ENCODE measurements around the gene ALDH3B1.

ALDH3B1 gene

GRCh38 chr11:68047437-68048290 lies 37.5 kb downstream of the ALDH3B1 start:
- DNase-seq: no peak

- DNase-seq: no peak
These were observed 38.8 kb downstream of the ALDH3B1 start for GRCh38 chr11:68048681-68049508.

DNA sequence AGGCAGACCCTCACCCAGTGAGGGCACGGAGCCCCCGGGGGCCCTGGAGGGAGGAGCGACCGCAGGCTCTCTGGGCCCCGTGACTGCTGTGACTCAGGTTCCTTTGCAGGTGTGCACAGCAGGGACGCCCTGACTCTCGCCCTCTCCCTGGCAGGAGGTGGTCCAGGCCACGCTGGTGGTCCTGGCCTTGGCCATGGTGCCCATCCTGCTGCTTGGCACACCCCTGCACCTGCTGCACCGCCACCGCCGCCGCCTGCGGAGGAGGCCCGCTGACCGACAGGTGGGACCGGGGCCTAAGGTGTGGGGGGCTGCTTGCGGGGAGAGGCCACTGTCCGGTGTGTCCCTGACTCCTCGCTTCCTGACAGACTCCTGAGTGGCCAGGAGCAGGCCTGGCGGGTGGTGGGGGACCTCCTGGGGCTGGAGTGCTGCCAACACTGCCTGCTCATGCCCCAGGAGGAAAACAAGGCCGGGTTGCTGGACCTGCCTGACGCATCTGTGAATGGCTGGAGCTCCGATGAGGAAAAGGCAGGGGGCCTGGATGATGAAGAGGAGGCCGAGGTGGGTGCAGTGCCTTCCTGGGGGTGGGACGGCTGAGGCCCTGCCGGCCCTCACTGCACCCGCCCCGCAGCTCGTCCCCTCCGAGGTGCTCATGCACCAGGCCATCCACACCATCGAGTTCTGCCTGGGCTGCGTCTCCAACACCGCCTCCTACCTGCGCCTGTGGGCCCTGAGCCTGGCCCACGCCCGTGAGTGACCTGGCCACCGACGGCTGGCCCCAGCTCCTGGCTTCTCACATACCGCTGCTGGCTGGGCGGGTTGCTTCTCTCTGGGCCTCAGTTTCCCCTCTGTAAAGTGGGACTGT lies 39.6 kb downstream of the ALDH3B1 start:
- DNase-seq: no peak

DNA sequence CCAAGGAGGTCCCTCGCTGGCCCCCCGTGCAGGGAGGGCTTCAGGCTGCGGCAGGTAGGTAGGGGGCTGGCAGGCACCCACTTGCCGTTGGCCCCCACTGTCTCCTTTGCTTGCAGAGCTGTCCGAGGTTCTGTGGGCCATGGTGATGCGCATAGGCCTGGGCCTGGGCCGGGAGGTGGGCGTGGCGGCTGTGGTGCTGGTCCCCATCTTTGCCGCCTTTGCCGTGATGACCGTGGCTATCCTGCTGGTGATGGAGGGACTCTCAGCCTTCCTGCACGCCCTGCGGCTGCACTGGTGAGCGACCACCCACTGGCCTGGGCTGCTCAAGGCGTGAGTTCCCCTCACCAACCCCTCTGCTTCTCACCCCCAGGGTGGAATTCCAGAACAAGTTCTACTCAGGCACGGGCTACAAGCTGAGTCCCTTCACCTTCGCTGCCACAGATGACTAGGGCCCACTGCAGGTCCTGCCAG lies 40.3 kb downstream of the ALDH3B1 start:
- no peak for DNase-seq

- DNase-seq: no peak
These were observed 41.3 kb downstream of the ALDH3B1 start for GRCh38 chr11:68051191-68052136.

- DNase-seq: no peak
These were observed 42.2 kb downstream of the ALDH3B1 start for GRCh38 chr11:68052137-68052873.

- no peak for DNase-seq
These were observed 43.0 kb downstream of the ALDH3B1 start for GRCh38 chr11:68053117-68053516.

GRCh38 chr11:68053981-68054812 lies 44.1 kb downstream of the ALDH3B1 start:
- no peak for DNase-seq

- no peak for DNase-seq
These were observed 46.5 kb downstream of the ALDH3B1 start for GRCh38 chr11:68056317-68057285.

- no peak for DNase-seq
These were observed 47.7 kb downstream of the ALDH3B1 start for GRCh38 chr11:68057807-68058206.

- peak; percentile 20 for DNase-seq
These were observed 51.4 kb downstream of the ALDH3B1 start for GRCh38 chr11:68061508-68061907.

GRCh38 chr11:68064926-68065325 lies 54.8 kb downstream of the ALDH3B1 start:
- DNase-seq: peak; percentile 25

DNA sequence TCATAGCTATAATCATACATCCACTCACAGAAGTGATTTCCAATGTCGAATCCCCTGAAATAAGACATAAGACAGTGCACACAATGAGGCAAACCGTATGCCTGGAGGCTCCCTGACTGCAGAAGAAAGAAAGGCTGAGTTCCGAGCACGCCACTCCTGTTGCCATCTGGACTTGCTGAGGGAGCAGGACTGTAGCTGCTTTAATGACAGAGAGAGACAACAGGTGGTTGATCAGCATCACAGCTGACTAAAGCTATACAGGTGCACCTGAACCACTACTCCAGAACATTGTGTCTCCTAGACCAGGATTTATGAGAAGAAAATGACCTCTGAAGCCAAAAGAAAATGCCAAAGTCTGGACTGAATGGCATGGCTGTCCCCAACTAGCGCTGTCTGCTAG lies 55.7 kb downstream of the ALDH3B1 start:
- DNase-seq: no peak

- no peak for DNase-seq
These were observed 56.6 kb downstream of the ALDH3B1 start for GRCh38 chr11:68066742-68067141.

- DNase-seq: no peak
These were observed 57.9 kb downstream of the ALDH3B1 start for GRCh38 chr11:68067991-68068390.

DNA sequence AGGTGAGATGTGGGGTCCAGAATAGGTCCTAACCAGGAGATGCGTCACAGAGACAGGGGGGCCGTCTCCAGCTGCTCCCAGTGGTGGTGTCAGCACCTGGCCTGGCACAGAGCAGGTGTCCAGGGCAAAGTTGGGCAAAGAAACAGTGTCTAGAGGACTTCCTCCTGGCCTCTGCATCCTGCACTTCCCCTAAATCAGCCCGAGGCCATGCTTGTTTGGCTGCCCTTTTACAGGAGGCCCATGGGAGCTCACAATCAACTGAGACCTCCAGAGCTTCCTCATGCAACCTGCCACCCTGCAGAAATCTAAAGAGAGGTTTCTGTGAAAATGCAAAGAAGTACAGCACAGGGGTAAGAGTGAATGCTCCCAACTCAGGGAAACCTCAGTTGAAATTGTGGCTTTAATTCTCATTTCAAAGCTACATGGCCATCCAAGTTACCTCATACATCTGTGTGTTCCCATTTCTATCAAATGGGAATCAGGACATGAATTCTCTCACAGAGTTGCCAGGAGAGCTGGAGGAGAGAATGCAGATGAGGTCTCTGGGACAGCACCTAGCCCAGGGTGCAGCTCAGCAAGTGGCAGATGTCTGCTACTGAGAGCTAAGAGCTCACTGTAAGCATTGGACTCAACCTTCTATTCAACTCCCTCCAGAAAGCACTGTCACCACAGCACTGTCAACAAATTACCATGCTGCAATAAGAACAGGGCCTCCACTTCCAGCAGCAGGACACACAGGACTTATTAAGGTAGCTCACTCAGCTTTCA lies 61.3 kb downstream of the ALDH3B1 start:
- no peak for DNase-seq

- no peak for DNase-seq
These were observed 64.6 kb downstream of the ALDH3B1 start for GRCh38 chr11:68074584-68075352.

Data from suppressor macrophage treated with lipopolysaccharide for 4 hours (primary cell).